Activated naive CD8-positive, alpha-beta T cell treated with anti-CD3 and anti-CD28 coated beads for 36 hours (primary cell): ENCODE results near the gene DBP. TPM values are rescaled to one million over a fixed set of nuclear protein-coding genes. Genes with fewer than 3 reads are reported as not detected.
"Not testable (repeated sequence)": the region's sequence is repeated elsewhere in the genome, so short reads cannot be mapped to it uniquely, and the experiment has no call there.

ENCODE experiments used
- DNase-seq: peaks from one replicate; pipeline ENCODE4 v3.0.0; 2021
- H3K27ac Mint-ChIP-seq: one replicate; pipeline ENCODE4 v1.8.0; 2022; ENCODE audit warnings: mild to moderate bottlenecking, moderate library complexity, mixed read lengths
- H3K27me3 Mint-ChIP-seq: one replicate; pipeline ENCODE4 v1.8.0; 2022; ENCODE audit warnings: mild to moderate bottlenecking, mixed read lengths
- H3K36me3 Mint-ChIP-seq: one replicate; pipeline ENCODE4 v1.8.0; 2021; ENCODE audit warnings: mild to moderate bottlenecking, mixed read lengths
- H3K4me1 Mint-ChIP-seq: one replicate; pipeline ENCODE4 v1.8.0; 2021; ENCODE audit warnings: mixed read lengths
- H3K4me3 Mint-ChIP-seq: one replicate; pipeline ENCODE4 v1.8.0; 2022; ENCODE audit warnings: mild to moderate bottlenecking, moderate library complexity, mixed read lengths
- H3K9me3 Mint-ChIP-seq: one replicate; pipeline ENCODE4 v1.8.0; 2022; ENCODE audit warnings: mixed read lengths
- total RNA-seq, 2 experiments: library from RNA; stranded (reverse); gene quantifications; one replicate each; pipeline ENCODE4 v1.2.3, GENCODE V29; 2021

DBP gene
- total RNA-seq, 2 experiments from 2014 or later, result 9.3 to 10.1 TPM

DNA sequence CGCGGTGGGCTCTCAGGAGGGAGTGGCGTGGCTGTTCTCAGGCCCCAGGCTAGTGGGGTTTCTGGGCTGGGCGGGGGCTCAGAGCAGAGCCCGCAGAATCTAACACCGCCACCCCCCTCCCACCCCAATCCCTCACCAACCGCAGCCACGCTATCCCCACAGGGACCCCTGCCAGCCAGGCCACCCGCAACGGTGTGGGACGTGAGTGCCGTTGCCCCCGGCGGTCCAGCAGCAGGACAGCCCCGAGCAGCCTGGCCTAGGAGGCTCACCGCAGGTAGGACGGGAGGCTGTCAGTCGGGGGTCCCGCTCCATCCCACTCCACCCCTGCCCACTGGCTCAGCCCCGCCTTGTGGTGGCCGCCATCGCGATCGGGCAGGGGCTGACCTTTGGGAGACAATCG lies 35.8 kb upstream of the DBP start, which contains the start of gene NTN5:
Gene NTN5 (minus strand): TSS at position 24 of the 400 bp plus-strand sequence. CDS start 2,031 bp downstream, outside the sequence.
- peaks cover 7% of the 10 kb centered on the region for H3K4me1 Mint-ChIP-seq
- H3K4me3 Mint-ChIP-seq, result no peak within 1 kb of the TSS
- H3K9me3 Mint-ChIP-seq, result peaks cover 3% of the 10 kb centered on the region
- no peak within 1 kb of the TSS for H3K27ac Mint-ChIP-seq
- H3K36me3 Mint-ChIP-seq, result no peaks in the 10 kb centered on the region
- no peak for DNase-seq
- no peaks in the 10 kb centered on the region for H3K27me3 Mint-ChIP-seq

DNA sequence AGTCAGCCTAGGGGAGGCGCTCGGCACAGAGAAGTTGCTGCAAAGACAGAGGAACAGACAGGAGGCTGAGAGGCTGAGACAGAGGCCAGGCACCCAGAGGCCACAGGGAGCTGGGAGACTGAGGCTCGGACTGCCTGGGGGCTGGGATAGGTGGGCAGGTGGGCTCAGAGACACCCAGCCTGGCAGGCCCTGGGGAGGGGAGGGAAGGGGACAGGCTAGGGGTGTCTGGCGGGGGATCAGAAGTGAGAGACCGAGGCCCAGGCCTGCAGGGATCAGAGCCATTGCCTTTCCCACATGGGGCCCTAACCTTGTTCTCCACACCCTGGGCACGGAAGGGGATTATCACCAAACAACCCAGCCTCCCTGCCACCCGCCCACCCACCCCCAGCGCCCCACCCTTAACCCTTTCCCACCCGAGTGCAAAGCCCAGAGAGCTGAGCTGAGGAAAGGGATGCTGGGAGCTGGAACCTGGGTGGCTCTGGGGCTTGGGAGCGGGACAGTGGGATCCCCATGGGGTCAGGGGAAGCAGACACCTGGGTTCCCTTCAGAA lies 34.3 kb upstream of the DBP start:
- Mint-ChIP-seq H3K27ac (no peak overlapping the region), H3K4me1 (peaks cover 7% of the 10 kb centered on the region), H3K36me3 (no peaks in the 10 kb centered on the region)

DNA sequence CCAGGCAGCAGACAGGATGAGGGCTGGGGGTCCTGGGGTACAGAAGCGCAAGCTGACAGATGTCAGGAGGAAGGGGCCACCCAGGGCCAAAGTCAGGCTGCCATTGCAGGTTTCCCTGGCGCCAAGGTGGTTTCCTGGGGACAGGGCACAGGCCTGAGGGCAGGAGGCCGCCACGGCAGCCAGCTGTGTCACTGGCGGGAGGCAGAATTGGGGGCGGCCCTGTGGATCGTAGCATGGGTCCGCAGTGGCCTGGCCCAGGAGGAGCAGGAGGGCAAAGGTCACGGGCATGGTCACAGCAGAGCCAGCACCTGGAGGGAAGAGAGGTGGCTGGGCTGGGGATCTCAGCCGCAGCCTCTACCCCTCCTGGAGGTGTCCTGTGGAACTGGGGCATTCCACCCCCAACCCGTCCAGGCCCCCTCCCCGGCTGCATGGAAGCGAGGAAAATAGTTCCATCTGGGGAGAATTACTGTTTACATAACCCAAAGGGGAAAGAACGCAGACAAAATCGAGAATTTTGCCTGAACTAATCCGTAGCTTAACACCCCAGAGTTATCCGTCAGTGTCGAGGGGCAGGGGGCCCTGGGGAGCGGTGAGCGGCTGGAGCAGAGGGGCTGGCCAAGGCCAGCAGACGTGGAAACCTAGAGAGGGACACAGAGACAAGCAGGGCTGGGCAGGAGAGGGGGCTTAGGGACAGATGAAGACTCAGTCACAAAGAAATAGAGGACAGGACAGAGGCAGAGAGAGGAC lies 33.7 kb upstream of the DBP start:
- H3K4me1 Mint-ChIP-seq, result peaks cover 7% of the 10 kb centered on the region
- peaks cover 3% of the 10 kb centered on the region for H3K9me3 Mint-ChIP-seq
- H3K4me3 Mint-ChIP-seq, result no peak overlapping the region
- no peak overlapping the region for H3K27ac Mint-ChIP-seq
- DNase-seq, result no peak
- H3K27me3 Mint-ChIP-seq, result no peaks in the 10 kb centered on the region
- H3K36me3 Mint-ChIP-seq, result no peaks in the 10 kb centered on the region

More for the DNA sequence above, 34.3 kb upstream of the DBP start:
- H3K4me3 Mint-ChIP-seq, result no peak overlapping the region
- no peaks in the 10 kb centered on the region for H3K27me3 Mint-ChIP-seq
- H3K9me3 Mint-ChIP-seq, result peaks cover 3% of the 10 kb centered on the region
- no peak for DNase-seq

DNA sequence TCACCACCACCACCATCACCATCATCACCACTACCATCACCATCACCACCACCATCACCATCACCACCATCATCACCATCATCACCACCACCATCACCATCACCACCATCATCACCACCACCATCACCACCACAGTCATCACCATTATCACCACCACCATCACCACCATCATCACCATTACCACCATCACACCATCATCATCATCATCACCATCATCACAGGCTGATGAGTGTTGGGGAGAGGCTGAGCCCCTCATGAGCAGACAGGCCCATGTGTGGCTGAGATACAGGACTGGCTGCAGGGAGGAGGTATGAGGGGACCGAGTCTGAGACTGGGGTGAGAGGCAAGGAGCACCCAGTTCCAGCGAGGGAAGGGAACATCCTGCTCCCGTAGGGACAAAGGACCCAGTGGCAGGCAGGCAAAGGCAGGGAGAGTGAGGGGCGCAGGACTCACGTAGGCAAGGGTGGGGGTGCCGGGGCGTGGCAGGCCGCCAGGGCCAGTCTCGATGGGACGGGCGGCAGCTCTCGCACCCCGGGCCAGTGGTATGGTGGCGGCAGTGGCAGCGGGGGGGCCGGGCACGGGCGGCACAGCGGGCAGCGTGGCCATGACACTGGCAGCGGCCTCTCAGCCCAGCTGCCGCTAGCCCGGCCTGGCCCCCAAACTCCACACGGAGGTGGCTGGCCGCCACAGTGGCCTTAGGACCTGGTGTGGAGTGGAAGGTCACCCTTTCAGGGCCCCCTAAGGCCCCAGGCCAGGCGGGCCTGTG lies 32.9 kb upstream of the DBP start:
- peaks cover 3% of the 10 kb centered on the region for H3K9me3 Mint-ChIP-seq
- H3K4me1 Mint-ChIP-seq, result peaks cover 2% of the 10 kb centered on the region
- no peak overlapping the region for H3K4me3 Mint-ChIP-seq
- no peak for DNase-seq
- no peaks in the 10 kb centered on the region for H3K36me3 Mint-ChIP-seq
- peak overlapping the region; percentile 50 for H3K27ac Mint-ChIP-seq
- H3K27me3 Mint-ChIP-seq, result no peaks in the 10 kb centered on the region

DNA sequence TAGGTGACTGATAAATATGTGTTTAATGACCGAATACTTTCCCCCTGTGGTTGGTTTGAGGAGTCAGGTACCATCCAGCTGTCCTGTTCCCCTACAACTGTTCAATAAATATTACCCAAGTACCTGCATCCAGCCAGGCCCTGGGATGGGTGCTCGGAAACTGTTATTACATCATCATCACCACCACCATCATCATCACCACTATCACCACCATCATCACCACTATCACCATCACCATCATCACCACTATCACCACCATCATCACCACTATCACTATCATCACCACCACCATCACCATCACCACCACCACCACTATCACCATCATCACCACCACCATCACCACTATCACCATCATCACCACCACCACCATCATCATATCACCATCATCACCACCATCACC lies 31.6 kb upstream of the DBP start:
- Mint-ChIP-seq H3K27ac (no peak overlapping the region), H3K27me3 (no peaks in the 10 kb centered on the region), H3K9me3 (peaks cover 3% of the 10 kb centered on the region), H3K4me3 (no peak overlapping the region), H3K36me3 (no peaks in the 10 kb centered on the region), H3K4me1 (no peaks in the 10 kb centered on the region)
- no peak for DNase-seq

DNA sequence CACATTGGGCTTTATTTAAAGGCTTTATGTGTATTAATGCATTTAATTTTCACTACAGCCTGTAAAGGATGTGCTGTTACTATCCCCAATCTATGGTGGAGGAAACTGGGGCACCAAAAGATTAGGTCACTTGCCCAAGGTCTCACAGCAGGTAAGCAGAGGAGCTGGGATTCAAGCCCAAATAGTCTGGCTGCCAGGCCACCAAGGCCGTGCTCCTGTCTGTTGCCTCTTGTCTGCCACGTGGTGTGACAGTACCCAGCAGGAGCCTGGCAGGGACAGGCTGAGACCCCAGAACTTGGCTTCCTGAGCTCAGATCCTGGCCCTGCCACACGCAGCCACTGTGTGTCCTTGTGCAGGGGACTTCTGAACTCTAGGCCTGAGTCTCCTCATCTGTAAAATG lies 31.2 kb upstream of the DBP start:
- Mint-ChIP-seq H3K9me3 (peaks cover 3% of the 10 kb centered on the region), H3K4me1 (no peaks in the 10 kb centered on the region), H3K27me3 (no peaks in the 10 kb centered on the region), H3K36me3 (no peaks in the 10 kb centered on the region), H3K4me3 (no peak overlapping the region), H3K27ac (no peak overlapping the region)
- no peak for DNase-seq

DNA sequence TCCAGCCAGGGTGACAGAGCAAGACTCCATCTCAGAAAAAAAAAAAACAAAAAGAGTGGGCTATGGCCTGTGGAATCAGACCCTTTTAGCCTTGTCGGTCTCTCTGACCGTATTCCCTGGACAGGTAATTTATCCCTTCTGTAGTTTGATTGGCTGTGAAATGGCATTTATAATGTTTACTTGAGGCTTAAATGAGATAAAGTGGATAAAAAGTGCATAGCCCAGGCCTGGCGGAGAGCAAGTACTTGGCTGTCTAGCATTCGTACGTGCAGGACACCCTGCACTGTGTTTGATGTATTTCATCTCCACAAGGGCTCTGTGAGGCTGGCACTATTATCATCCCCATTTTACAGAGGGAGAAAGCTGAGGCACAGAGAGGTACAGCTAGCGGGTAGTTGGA lies 28.6 kb upstream of the DBP start:
- H3K9me3 Mint-ChIP-seq, result peaks cover 3% of the 10 kb centered on the region
- no peaks in the 10 kb centered on the region for H3K27me3 Mint-ChIP-seq
- no peak overlapping the region for H3K4me3 Mint-ChIP-seq
- no peak overlapping the region for H3K27ac Mint-ChIP-seq
- DNase-seq, result no peak
- H3K4me1 Mint-ChIP-seq, result peaks cover 5% of the 10 kb centered on the region
- H3K36me3 Mint-ChIP-seq, result no peaks in the 10 kb centered on the region

DNA sequence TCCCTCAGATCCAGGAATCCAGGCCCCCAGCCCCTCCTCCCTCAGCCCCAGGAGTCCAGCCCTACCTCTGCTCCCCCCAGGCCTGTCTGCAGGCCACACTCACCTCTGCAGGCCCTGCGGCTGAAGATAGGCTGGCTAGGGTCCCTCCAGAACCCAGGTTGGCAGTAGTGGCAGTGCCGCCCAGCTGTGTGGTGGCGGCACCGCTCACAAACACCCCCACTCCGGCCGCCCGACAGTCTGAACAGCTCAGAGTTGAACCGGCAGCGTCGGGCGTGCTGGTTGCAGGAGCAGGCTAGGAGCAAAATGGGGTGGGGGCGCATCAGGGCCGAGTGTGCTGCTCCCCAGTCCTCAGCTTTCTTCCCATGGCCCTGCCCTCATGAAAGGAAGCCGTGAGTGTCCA lies 27.3 kb upstream of the DBP start:
- Mint-ChIP-seq H3K27ac (no peak overlapping the region), H3K4me1 (peaks cover 7% of the 10 kb centered on the region), H3K9me3 (no peaks in the 10 kb centered on the region), H3K4me3 (no peak overlapping the region), H3K36me3 (no peaks in the 10 kb centered on the region), H3K27me3 (no peaks in the 10 kb centered on the region)
- DNase-seq, result no peak

DNA sequence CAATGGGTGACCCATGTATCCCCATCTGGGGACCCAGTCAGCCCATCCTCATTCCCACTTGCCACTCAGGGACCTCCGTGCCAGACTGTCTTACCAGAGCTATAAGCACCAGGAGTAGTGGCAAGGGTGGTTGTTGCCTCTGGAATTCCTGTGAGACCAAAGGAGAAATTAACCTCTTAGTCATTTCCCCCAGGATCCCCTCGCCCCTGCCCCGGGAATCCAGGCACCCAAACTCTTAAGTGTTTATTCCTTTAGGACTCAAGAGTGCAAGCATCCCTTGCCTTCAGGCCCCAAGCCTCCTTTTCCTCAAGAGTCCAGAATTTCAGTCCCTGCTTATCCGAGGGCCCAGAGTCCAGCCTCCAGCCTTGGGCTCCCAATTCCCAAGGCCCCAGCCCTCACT lies 26.5 kb upstream of the DBP start:
- Mint-ChIP-seq H3K36me3 (no peaks in the 10 kb centered on the region), H3K4me3 (no peak overlapping the region), H3K27me3 (no peaks in the 10 kb centered on the region), H3K9me3 (no peaks in the 10 kb centered on the region), H3K4me1 (peaks cover 7% of the 10 kb centered on the region), H3K27ac (no peak overlapping the region)
- DNase-seq, result no peak

DNA sequence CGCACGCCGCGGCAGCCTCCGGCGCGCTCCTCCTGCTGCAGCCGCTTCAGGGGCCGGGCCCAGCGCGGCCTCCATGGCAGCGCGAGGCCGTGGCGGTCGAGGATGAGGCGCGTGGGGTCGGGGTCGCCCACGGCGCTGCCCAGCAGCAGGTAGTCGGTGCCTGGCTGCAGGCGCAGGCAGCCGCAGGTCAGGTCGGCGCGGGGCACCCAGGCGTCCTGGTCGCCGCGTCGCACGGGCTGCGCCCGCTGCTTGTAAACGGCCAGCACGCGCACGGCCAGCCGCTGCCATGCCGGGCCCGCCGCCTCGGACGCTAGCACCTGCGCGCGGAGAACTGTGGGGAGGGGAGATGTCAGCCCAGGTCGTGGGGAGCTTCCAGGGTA lies 24.5 kb upstream of the DBP start:
- Mint-ChIP-seq H3K27me3 (no peaks in the 10 kb centered on the region), H3K36me3 (no peaks in the 10 kb centered on the region), H3K4me3 (no peak overlapping the region), H3K27ac (no peak overlapping the region), H3K9me3 (no peaks in the 10 kb centered on the region), H3K4me1 (peaks cover 10% of the 10 kb centered on the region)
- no peak for DNase-seq

DNA sequence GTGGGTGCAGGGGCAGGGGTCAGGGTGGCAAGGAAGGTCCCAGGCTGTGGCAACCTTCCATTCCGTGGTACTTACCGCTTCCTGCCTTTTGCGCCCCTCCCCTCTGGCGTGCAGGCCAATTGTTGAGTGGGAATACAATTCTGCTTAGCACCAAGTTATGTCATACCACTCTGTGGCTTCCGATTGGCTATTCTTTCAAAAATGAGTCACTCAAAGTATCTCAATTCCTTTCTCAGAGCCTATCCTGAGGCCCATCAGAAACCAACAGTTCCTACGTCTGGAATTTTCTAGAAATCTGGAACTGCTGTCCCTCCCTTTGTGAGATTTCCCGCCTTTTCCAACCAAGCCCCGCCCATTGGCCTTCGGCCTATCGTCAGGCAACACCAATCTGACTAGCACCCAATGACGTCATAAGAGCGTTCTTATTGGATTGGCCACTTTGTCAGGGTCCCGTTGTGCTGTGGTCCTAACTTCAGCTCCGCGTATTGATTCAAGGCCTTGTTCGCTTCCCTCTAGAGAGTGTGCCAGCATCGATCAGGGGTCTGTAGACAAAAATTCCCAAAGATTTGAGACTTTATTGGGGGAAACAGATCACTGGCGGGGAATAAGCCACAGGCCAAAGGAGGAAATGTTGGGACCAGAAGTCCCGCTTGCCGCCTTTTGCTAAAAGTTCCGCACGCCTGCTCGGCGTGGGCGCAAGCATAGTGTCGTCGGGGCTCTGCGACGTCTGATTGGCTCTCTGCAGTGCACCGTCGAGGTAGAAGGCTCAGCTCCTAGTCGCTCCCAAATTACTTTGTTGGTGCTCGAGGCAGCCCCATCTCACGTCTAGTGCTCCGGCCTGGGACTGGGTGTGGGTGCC lies 23.9 kb upstream of the DBP start:
- H3K9me3 Mint-ChIP-seq, result no peaks in the 10 kb centered on the region
- H3K27ac Mint-ChIP-seq, result peak overlapping the region; percentile 96
- no peaks in the 10 kb centered on the region for H3K36me3 Mint-ChIP-seq
- peak; percentile 79 for DNase-seq
- H3K4me3 Mint-ChIP-seq, result peak overlapping the region; percentile 50
- H3K27me3 Mint-ChIP-seq, result no peaks in the 10 kb centered on the region
- H3K4me1 Mint-ChIP-seq, result peaks cover 10% of the 10 kb centered on the region

DNA sequence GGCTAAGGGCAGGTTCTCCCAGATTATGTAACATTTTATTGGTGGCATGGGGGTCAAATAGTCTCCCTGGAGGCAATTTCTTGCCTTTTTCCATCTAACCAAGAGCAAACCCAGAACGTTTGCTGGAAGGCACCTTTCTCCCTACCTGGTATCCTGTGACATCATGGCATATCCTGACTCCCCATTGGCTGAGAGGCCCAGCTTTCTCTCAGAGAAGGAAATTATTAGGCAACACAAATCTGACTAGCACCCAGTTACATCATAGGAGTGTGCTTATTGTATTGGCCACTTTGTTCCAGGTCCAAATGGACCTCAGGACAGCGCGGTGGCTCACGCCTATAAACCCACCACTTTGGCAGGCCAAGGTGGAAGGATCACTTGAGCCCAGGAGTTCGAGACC lies 22.6 kb upstream of the DBP start:
- Mint-ChIP-seq H3K27ac (no peak overlapping the region), H3K4me3 (no peak overlapping the region), H3K27me3 (no peaks in the 10 kb centered on the region), H3K4me1 (peaks cover 10% of the 10 kb centered on the region), H3K9me3 (no peaks in the 10 kb centered on the region), H3K36me3 (no peaks in the 10 kb centered on the region)
- no peak for DNase-seq

DNA sequence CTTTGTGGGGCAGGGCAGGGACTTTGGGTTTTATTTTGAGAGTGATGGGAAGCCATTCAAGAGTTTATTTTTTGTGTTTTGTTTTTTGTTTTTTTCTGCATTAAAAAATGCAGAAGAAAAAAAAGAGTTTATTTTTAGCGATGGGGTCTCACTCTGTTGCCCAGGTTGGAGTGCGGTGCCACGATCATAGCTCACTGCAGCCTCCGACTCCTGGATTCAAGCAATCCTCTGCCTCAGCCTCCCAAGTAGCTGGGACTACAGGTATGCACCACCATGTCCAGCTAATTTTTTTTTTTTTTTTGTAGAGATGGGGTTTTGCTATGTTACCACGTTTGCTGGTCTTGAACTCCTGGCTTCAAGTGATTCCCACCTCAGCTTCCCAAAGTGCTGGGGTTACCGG lies 21.3 kb upstream of the DBP start:
- H3K27ac Mint-ChIP-seq, result no peak overlapping the region
- H3K4me3 Mint-ChIP-seq, result no peak overlapping the region
- H3K4me1 Mint-ChIP-seq, result peaks cover 10% of the 10 kb centered on the region
- no peaks in the 10 kb centered on the region for H3K9me3 Mint-ChIP-seq
- no peaks in the 10 kb centered on the region for H3K27me3 Mint-ChIP-seq
- no peaks in the 10 kb centered on the region for H3K36me3 Mint-ChIP-seq
- no peak for DNase-seq

DNA sequence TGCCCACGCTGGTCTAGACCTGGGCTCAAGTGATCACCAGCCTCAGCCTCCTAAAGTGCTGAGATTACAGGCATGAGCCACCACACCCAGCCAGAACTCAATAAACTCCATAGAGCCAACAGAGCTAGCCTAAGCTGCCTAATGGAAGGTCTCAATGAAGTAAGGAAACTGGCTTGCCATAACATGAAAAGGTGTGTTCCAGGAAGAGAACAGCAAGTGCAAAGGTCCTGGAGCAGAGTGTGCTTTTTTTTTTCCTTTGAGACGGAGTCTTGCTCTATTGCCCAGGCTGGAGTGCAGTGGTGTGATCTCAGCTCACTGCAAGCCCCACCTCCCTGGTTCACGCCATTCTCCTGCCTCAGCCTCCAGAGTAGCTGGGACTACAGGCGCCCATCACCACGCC lies 20.6 kb upstream of the DBP start:
- not testable (repeated sequence) for H3K27ac Mint-ChIP-seq

More for the DNA sequence above, 20.6 kb upstream of the DBP start:
- not testable (repeated sequence) for H3K9me3 Mint-ChIP-seq, H3K4me3 Mint-ChIP-seq, H3K36me3 Mint-ChIP-seq, DNase-seq, H3K27me3 Mint-ChIP-seq
- peaks cover 10% of the 10 kb centered on the region for H3K4me1 Mint-ChIP-seq
